ENCODE measurements around the gene GGCX. TPM values are rescaled to one million over a fixed set of nuclear protein-coding genes. Genes with fewer than 3 reads are reported as not detected.

GGCX gene
- total RNA-seq, 4 donors from 2014 or later = 18.3 to 33.1 (median 28.2) TPM

DNA sequence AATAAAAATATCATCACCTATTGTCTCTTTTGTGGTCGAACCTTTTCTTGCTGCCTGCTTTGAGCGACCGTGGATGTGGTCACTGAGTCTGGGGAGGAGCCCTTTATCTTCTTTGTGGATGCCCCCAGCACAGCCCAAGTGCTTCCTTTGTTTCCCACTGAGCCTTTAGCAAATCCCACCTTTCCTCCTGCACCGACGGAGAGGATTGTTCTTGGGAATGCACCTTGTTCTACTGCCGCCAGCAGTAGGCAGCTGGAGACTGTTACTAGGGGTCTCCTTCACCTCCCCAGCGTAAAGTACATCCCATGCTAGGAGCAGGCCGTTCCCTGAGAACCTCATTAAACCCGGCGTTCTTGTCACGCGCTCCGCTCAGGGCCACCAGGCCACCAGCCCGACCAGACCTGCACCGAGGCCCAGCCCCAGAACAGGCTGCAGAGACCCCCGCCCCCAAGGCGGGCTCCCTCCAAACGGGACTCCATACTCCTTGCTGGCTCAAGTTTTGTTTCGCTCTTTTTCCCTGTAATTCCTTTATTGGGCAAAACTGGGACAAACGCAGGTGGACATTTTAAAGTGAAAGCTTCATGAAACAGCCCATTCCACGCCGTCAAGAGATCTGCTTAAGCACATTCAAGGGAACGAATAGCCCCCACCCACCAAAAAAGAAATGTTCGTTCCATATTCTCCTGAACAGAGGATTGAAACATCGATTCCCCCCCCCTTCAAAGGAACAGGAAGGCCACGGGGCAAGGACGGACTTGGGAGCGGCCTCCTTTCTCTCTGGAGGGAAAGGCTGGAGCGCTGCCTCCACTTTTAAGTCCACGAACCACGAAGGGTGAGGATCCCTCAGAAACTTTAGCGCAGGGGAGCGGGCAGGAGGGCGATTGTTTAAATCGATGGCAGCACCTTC, 23.4 kb downstream of the GGCX start:
- H3K9me3 ChIP-seq = no peaks in the 10 kb centered on the region
- in situ Hi-C loops (cut with MboI; ENCODE audit: low sequenced_read_pairs in 4 of 4) = no loop called here
- ATAC-seq (peak; percentile 47 to 49), DNase-seq (peak; percentile 67 to 74)
- H3K4me3 ChIP-seq = peak overlapping the region; percentile 74 to 90 (median 84)
- H3K4me1 ChIP-seq = peaks cover 32 to 36% of the 10 kb centered on the region in 2 donors
- TF ChIP-seq, protein P1, sequence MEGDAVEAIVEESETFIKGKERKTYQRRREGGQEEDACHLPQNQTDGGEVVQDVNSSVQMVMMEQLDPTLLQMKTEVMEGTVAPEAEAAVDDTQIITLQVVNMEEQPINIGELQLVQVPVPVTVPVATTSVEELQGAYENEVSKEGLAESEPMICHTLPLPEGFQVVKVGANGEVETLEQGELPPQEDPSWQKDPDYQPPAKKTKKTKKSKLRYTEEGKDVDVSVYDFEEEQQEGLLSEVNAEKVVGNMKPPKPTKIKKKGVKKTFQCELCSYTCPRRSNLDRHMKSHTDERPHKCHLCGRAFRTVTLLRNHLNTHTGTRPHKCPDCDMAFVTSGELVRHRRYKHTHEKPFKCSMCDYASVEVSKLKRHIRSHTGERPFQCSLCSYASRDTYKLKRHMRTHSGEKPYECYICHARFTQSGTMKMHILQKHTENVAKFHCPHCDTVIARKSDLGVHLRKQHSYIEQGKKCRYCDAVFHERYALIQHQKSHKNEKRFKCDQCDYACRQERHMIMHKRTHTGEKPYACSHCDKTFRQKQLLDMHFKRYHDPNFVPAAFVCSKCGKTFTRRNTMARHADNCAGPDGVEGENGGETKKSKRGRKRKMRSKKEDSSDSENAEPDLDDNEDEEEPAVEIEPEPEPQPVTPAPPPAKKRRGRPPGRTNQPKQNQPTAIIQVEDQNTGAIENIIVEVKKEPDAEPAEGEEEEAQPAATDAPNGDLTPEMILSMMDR (IDR thresholded peaks at IDR 0.05 in 4 of 5, conservative IDR thresholded peaks at IDR 0.05 in 1 of 5) = no peak
- peak; percentile 75 to 82 for TF ChIP-seq POLR2A (IDR thresholded peaks at IDR 0.05)
- intact Hi-C loops (cut with DNase I; ENCODE audit: low total_unique reads) = loop anchor here (1.0 to 5.0 kb wide), 2 partner anchors 33 to 186 kb away; partner anchors contain the start of genes ELMOD3 and RETSAT
- H3K27ac ChIP-seq = peak overlapping the region; percentile 97 to 99 (median 98)
- no peaks in the 10 kb centered on the region for H3K27me3 ChIP-seq
- H3K36me3 ChIP-seq = peaks cover 0 to 28% of the 10 kb centered on the region in 2 donors

- Histone ChIP-seq H3K27me3 (no peaks in the 10 kb centered on the region), H3K27ac (peak overlapping the region; percentile 97 to 99 (median 98))
- in situ Hi-C loops (cut with MboI; ENCODE audit: low sequenced_read_pairs in 4 of 4) = no loop called here
Observed at GRCh38 chr2:85536479-85536878, 24.8 kb downstream of the GGCX start.

DNA sequence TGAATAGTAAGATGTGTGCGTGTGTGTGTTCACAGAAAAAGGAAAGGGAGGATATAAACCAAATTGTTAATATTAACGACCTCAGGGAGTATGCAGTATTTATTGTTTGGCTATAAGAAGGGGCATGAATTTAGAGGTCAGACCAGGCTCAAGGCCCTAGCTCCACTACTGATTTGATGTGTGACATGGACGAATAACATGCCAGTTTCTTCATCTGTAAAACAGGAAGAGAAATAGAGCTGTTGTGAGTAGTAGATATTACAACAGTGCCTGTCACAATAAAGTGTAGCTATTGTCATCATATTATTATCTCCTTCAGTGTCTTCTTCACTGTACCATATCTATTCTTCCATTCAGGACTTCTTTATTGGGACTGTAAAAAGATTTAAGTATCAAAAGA, 26.4 kb downstream of the GGCX start:
- ATAC-seq (no peak), DNase-seq (no peak)
- intact Hi-C loops (cut with DNase I; ENCODE audit: low total_unique reads) (loop anchor here (5.0 kb wide), 1 partner anchor 183 kb away; the partner anchor contains the start of genes ELMOD3 and RETSAT), in situ Hi-C loops (cut with MboI; ENCODE audit: low sequenced_read_pairs in 4 of 4) (no loop called here)
- TF ChIP-seq, protein P1 (IDR thresholded peaks at IDR 0.05 in 4 of 5, conservative IDR thresholded peaks at IDR 0.05 in 1 of 5) = no peak
- no peak for TF ChIP-seq POLR2A (IDR thresholded peaks at IDR 0.05)
- no peaks in the 10 kb centered on the region for H3K27me3 ChIP-seq
- H3K27ac ChIP-seq = no peak overlapping the region
- H3K4me3 ChIP-seq = no peak overlapping the region
- peaks cover 7 to 9% of the 10 kb centered on the region in 2 donors for H3K4me1 ChIP-seq
- H3K9me3 ChIP-seq = no peaks in the 10 kb centered on the region
- H3K36me3 ChIP-seq = no peaks in the 10 kb centered on the region

More at GRCh38 chr2:85536479-85536878, 24.8 kb downstream of the GGCX start:
- no peak overlapping the region for H3K4me3 ChIP-seq
- intact Hi-C loops (cut with DNase I; ENCODE audit: low total_unique reads) = loop anchor here (5.0 kb wide), 1 partner anchor 184 kb away; the partner anchor contains the start of genes ELMOD3 and RETSAT
- no peak for DNase-seq
- peaks cover 0 to 14% of the 10 kb centered on the region in 2 donors for H3K36me3 ChIP-seq
- TF ChIP-seq, protein P1 (IDR thresholded peaks at IDR 0.05 in 4 of 5, conservative IDR thresholded peaks at IDR 0.05 in 1 of 5) = no peak
- TF ChIP-seq POLR2A (IDR thresholded peaks at IDR 0.05) = no peak
- no peak for ATAC-seq
- no peaks in the 10 kb centered on the region for H3K9me3 ChIP-seq
- H3K4me1 ChIP-seq = peaks cover 19 to 22% of the 10 kb centered on the region in 2 donors

DNA sequence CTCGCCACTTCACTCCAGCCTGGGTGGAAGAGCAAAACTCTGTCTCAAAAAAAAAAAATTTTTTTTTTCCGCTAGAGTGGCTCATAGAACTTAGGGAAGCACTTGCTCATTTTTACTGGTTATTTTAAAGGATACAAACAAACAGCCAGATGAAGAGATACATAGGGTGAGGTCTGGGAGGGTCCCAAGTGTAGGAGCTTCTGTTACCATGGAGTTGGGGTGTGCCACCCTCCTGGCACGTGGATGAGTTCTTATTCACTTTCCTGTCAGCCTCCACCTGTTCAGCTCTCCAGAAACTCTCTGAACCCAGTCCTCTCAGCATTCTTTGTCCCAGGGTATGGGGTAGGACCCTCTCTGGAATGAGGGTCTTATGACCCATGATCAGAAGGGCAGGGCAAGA, 27.2 kb downstream of the GGCX start:
- Histone ChIP-seq H3K27ac (no peak overlapping the region), H3K9me3 (no peaks in the 10 kb centered on the region), H3K27me3 (no peaks in the 10 kb centered on the region), H3K36me3 (no peaks in the 10 kb centered on the region), H3K4me1 (peaks cover 7 to 9% of the 10 kb centered on the region in 2 donors), H3K4me3 (no peak overlapping the region)
- DNase-seq = no peak
- intact Hi-C loops (cut with DNase I; ENCODE audit: low total_unique reads) = no loop called here
- in situ Hi-C loops (cut with MboI; ENCODE audit: low sequenced_read_pairs in 4 of 4) = no loop called here
- no peak for ATAC-seq
- TF ChIP-seq, protein P1 (IDR thresholded peaks at IDR 0.05 in 4 of 5, conservative IDR thresholded peaks at IDR 0.05 in 1 of 5) = no peak
- no peak for TF ChIP-seq POLR2A (IDR thresholded peaks at IDR 0.05)

All from gastrocnemius medialis (tissue), 4 donors.